ENCODE results near the gene SFMBT1. TPM values are rescaled to one million over a fixed set of nuclear protein-coding genes. Genes with fewer than 3 reads are reported as not detected.

Gene SFMBT1
- total RNA-seq, 5 donors from 2014 or later (not counting 1 experiment from before 2014, with no cell fraction given), result 30.3 to 42.7 (median 37.7) TPM

GRCh38 chr3:52979190-52979983 lies 66.5 kb downstream of the SFMBT1 start:
- Histone ChIP-seq H3K4me3 (ENCODE audit: control insufficient read depth in 1 of 2, extremely low read depth in 1 of 2, low read length in 1 of 2) (no peak overlapping the region), H3K4me1 (ENCODE audit: control insufficient read depth in 1 of 2, extremely low read depth in 1 of 2, insufficient read depth in 2 of 2, low read length in 2 of 2) (peaks cover 10 to 16% of the 10 kb centered on the region in 2 experiments), H3K27ac (ENCODE audit: low read length) (no peak overlapping the region), H3K27me3 (replicated peaks in 1 of 2; ENCODE audit: control insufficient read depth in 2 of 2, extremely low read depth in 1 of 2, insufficient read depth in 2 of 2, low read length in 1 of 2) (no peaks in the 10 kb centered on the region), H3K9me3 (no peaks in the 10 kb centered on the region), H3K36me3 (ENCODE audit: control insufficient read depth in 2 of 2, extremely low read depth in 1 of 2, insufficient read depth in 1 of 2, low read length in 1 of 2) (no peaks in the 10 kb centered on the region)
- POLR2A ChIA-PET, result interaction anchor here in 1 of 2 donors (0.6 kb wide), 1 partner anchor 79 kb away, joined by 12 read pairs; no protein-coding TSS in a partner anchor
- Mint-ChIP-seq H3K9me3 (no peaks in the 10 kb centered on the region), H3K4me1 (peaks cover 46 to 52% (median 47%) of the 10 kb centered on the region in 3 donors), H3K27me3 (no peaks in the 10 kb centered on the region), H3K36me3 (peaks cover 7% of the 10 kb centered on the region), H3K27ac (peak overlapping the region in 1 of 2 donors; percentile 35), H3K4me3 (no peak overlapping the region)
- CTCF ChIA-PET, result interaction anchor here in 1 of 2 donors (0.9 kb wide), 1 partner anchor 67 kb away, joined by 3 read pairs; no protein-coding TSS in a partner anchor
- no CpG with 5 or more reads among the region's 5 CpGs for WGBS (ENCODE audit: insufficient coverage)
- no peak for DNase-seq
- no peak for ATAC-seq (replicated peaks in 1 of 4)

GRCh38 chr3:52978109-52978754 lies 67.6 kb downstream of the SFMBT1 start:
- Mint-ChIP-seq H3K36me3 (peaks cover 7% of the 10 kb centered on the region), H3K4me1 (peaks cover 42 to 48% (median 43%) of the 10 kb centered on the region in 3 donors), H3K9me3 (no peaks in the 10 kb centered on the region), H3K4me3 (no peak overlapping the region), H3K27me3 (no peaks in the 10 kb centered on the region), H3K27ac (peak overlapping the region; percentile 18 to 24)
- CTCF ChIA-PET, result interaction anchor here in 1 of 2 donors (0.6 to 0.8 kb wide), 2 partner anchors 43 to 430 kb away, joined by 3 read pairs; no protein-coding TSS in a partner anchor
- Histone ChIP-seq H3K4me3 (ENCODE audit: control insufficient read depth in 1 of 2, extremely low read depth in 1 of 2, low read length in 1 of 2) (no peak overlapping the region), H3K27me3 (replicated peaks in 1 of 2; ENCODE audit: control insufficient read depth in 2 of 2, extremely low read depth in 1 of 2, insufficient read depth in 2 of 2, low read length in 1 of 2) (no peaks in the 10 kb centered on the region), H3K4me1 (ENCODE audit: control insufficient read depth in 1 of 2, extremely low read depth in 1 of 2, insufficient read depth in 2 of 2, low read length in 2 of 2) (peaks cover 3 to 7% of the 10 kb centered on the region in 2 experiments), H3K27ac (ENCODE audit: low read length) (no peak overlapping the region), H3K9me3 (no peaks in the 10 kb centered on the region), H3K36me3 (ENCODE audit: control insufficient read depth in 2 of 2, extremely low read depth in 1 of 2, insufficient read depth in 1 of 2, low read length in 1 of 2) (no peaks in the 10 kb centered on the region)
- DNase-seq, result no peak
- POLR2A ChIA-PET, result interaction anchor here (0.6 kb wide), 2 partner anchors 138 to 249 kb away, joined by 8 to 10 read pairs; no protein-coding TSS in a partner anchor
- WGBS (ENCODE audit: insufficient coverage), result 94% methylated on average over 1 of the region's 3 CpGs
- no peak for ATAC-seq (replicated peaks in 1 of 4)

GRCh38 chr3:52973806-52974205 lies 72.1 kb downstream of the SFMBT1 start:
- Mint-ChIP-seq H3K9me3 (no peaks in the 10 kb centered on the region), H3K27ac (no peak overlapping the region), H3K27me3 (no peaks in the 10 kb centered on the region), H3K4me3 (no peak overlapping the region), H3K4me1 (peaks cover 30 to 41% (median 39%) of the 10 kb centered on the region in 3 donors), H3K36me3 (peaks cover 9% of the 10 kb centered on the region)
- ATAC-seq (replicated peaks in 1 of 4), result no peak
- whole genome bisulfite sequencing (ENCODE audit: insufficient coverage), result no CpG with 5 or more reads among the region's 4 CpGs
- ChIA-PET CTCF (interaction anchor here in 1 of 2 donors (0.6 kb wide), 1 partner anchor 85 kb away, joined by 4 read pairs; no protein-coding TSS in a partner anchor), POLR2A (interaction anchor here in 1 of 2 donors (0.7 kb wide), 1 partner anchor 100 kb away, joined by 3 read pairs; no protein-coding TSS in a partner anchor)
- DNase-seq, result no peak
- H3K36me3 ChIP-seq (ENCODE audit: control insufficient read depth in 2 of 2, extremely low read depth in 1 of 2, insufficient read depth in 1 of 2, low read length in 1 of 2), result no peaks in the 10 kb centered on the region
- no peaks in the 10 kb centered on the region for H3K27me3 ChIP-seq (replicated peaks in 1 of 2; ENCODE audit: control insufficient read depth in 2 of 2, extremely low read depth in 1 of 2, insufficient read depth in 2 of 2, low read length in 1 of 2)
- H3K4me3 ChIP-seq (ENCODE audit: control insufficient read depth in 1 of 2, extremely low read depth in 1 of 2, low read length in 1 of 2), result no peak overlapping the region
- no peak overlapping the region for H3K27ac ChIP-seq (ENCODE audit: low read length)
- H3K4me1 ChIP-seq (ENCODE audit: control insufficient read depth in 1 of 2, extremely low read depth in 1 of 2, insufficient read depth in 2 of 2, low read length in 2 of 2), result no peaks in the 10 kb centered on the region
- no peaks in the 10 kb centered on the region for H3K9me3 ChIP-seq

GRCh38 chr3:52971895-52972294 lies 74.0 kb downstream of the SFMBT1 start:
- DNase-seq (no peak), ATAC-seq (replicated peaks in 1 of 4) (no peak)
- peaks cover 28 to 39% (median 39%) of the 10 kb centered on the region in 3 donors for H3K4me1 Mint-ChIP-seq
- no peaks in the 10 kb centered on the region for H3K4me1 ChIP-seq (ENCODE audit: control insufficient read depth in 1 of 2, extremely low read depth in 1 of 2, insufficient read depth in 2 of 2, low read length in 2 of 2)
- POLR2A ChIA-PET, result no interaction called here
- H3K9me3 Mint-ChIP-seq, result no peaks in the 10 kb centered on the region
- CTCF ChIA-PET, result interaction anchor here in 1 of 2 donors (0.6 kb wide), 1 partner anchor 44 kb away, joined by 5 read pairs; no protein-coding TSS in a partner anchor
- H3K27me3 ChIP-seq (replicated peaks in 1 of 2; ENCODE audit: control insufficient read depth in 2 of 2, extremely low read depth in 1 of 2, insufficient read depth in 2 of 2, low read length in 1 of 2), result no peaks in the 10 kb centered on the region
- 60% methylated on average over 1 of the region's 3 CpGs for WGBS (ENCODE audit: insufficient coverage)
- H3K36me3 Mint-ChIP-seq, result peaks cover 16% of the 10 kb centered on the region
- no peak overlapping the region for H3K4me3 Mint-ChIP-seq
- H3K27ac ChIP-seq (ENCODE audit: low read length), result no peak overlapping the region
- peak overlapping the region in 1 of 2 donors; percentile 69 for H3K27ac Mint-ChIP-seq
- no peak overlapping the region for H3K4me3 ChIP-seq (ENCODE audit: control insufficient read depth in 1 of 2, extremely low read depth in 1 of 2, low read length in 1 of 2)
- H3K36me3 ChIP-seq (ENCODE audit: control insufficient read depth in 2 of 2, extremely low read depth in 1 of 2, insufficient read depth in 1 of 2, low read length in 1 of 2), result no peaks in the 10 kb centered on the region
- H3K9me3 ChIP-seq, result no peaks in the 10 kb centered on the region
- no peaks in the 10 kb centered on the region for H3K27me3 Mint-ChIP-seq

GRCh38 chr3:52967398-52967797 lies 78.5 kb downstream of the SFMBT1 start:
- CTCF ChIA-PET, result no interaction called here
- H3K27ac Mint-ChIP-seq, result peak overlapping the region in 1 of 2 donors; percentile 10
- no peak for ATAC-seq (replicated peaks in 1 of 4)
- H3K4me3 ChIP-seq (ENCODE audit: control insufficient read depth in 1 of 2, extremely low read depth in 1 of 2, low read length in 1 of 2), result no peak overlapping the region
- peaks cover 20 to 23% (median 23%) of the 10 kb centered on the region in 3 donors for H3K4me1 Mint-ChIP-seq
- H3K27me3 Mint-ChIP-seq, result no peaks in the 10 kb centered on the region
- no peak overlapping the region for H3K4me3 Mint-ChIP-seq
- H3K36me3 ChIP-seq (ENCODE audit: control insufficient read depth in 2 of 2, extremely low read depth in 1 of 2, insufficient read depth in 1 of 2, low read length in 1 of 2), result no peaks in the 10 kb centered on the region
- H3K9me3 ChIP-seq, result no peaks in the 10 kb centered on the region
- no peak overlapping the region for H3K27ac ChIP-seq (ENCODE audit: low read length)
- H3K4me1 ChIP-seq (ENCODE audit: control insufficient read depth in 1 of 2, extremely low read depth in 1 of 2, insufficient read depth in 2 of 2, low read length in 2 of 2), result no peaks in the 10 kb centered on the region
- WGBS (ENCODE audit: insufficient coverage), result no CpG with 5 or more reads among the region's 2 CpGs
- H3K27me3 ChIP-seq (replicated peaks in 1 of 2; ENCODE audit: control insufficient read depth in 2 of 2, extremely low read depth in 1 of 2, insufficient read depth in 2 of 2, low read length in 1 of 2), result no peaks in the 10 kb centered on the region
- H3K36me3 Mint-ChIP-seq, result peaks cover 29% of the 10 kb centered on the region
- H3K9me3 Mint-ChIP-seq, result no peaks in the 10 kb centered on the region
- POLR2A ChIA-PET, result interaction anchor here in 1 of 2 donors (1.0 kb wide), 1 partner anchor 16 kb away, joined by 3 read pairs; no protein-coding TSS in a partner anchor
- DNase-seq, result no peak

GRCh38 chr3:52962160-52962559 lies 83.7 kb downstream of the SFMBT1 start:
- CTCF ChIA-PET, result no interaction called here
- DNase-seq (no peak), ATAC-seq (replicated peaks in 1 of 4) (no peak)
- WGBS (ENCODE audit: insufficient coverage), result no CpG with 5 or more reads among the region's 2 CpGs
- Histone ChIP-seq H3K4me1 (ENCODE audit: control insufficient read depth in 1 of 2, extremely low read depth in 1 of 2, insufficient read depth in 2 of 2, low read length in 2 of 2) (no peaks in the 10 kb centered on the region), H3K27ac (ENCODE audit: low read length) (no peak overlapping the region), H3K9me3 (no peaks in the 10 kb centered on the region), H3K36me3 (ENCODE audit: control insufficient read depth in 2 of 2, extremely low read depth in 1 of 2, insufficient read depth in 1 of 2, low read length in 1 of 2) (no peaks in the 10 kb centered on the region), H3K4me3 (ENCODE audit: control insufficient read depth in 1 of 2, extremely low read depth in 1 of 2, low read length in 1 of 2) (no peak overlapping the region), H3K27me3 (replicated peaks in 1 of 2; ENCODE audit: control insufficient read depth in 2 of 2, extremely low read depth in 1 of 2, insufficient read depth in 2 of 2, low read length in 1 of 2) (no peaks in the 10 kb centered on the region)
- H3K4me1 Mint-ChIP-seq, result peaks cover 27 to 31% (median 30%) of the 10 kb centered on the region in 3 donors
- POLR2A ChIA-PET, result interaction anchor here in 1 of 2 donors (0.6 kb wide), 1 partner anchor 22 kb away, joined by 4 read pairs; no protein-coding TSS in a partner anchor
- H3K9me3 Mint-ChIP-seq, result no peaks in the 10 kb centered on the region
- H3K27me3 Mint-ChIP-seq, result no peaks in the 10 kb centered on the region
- H3K27ac Mint-ChIP-seq, result no peak overlapping the region
- H3K36me3 Mint-ChIP-seq, result peaks cover 39% of the 10 kb centered on the region
- no peak overlapping the region for H3K4me3 Mint-ChIP-seq

All from T-cell (primary cell).